Endometrial microvascular endothelial cells (primary cell): Measurements from ENCODE around the gene TUBB2B. TPM values are rescaled to one million over a fixed set of nuclear protein-coding genes. Genes with fewer than 3 reads are reported as not detected.

Source experiments
- in situ Hi-C: cut with HindIII; loops from 2 replicates; pipeline ENCODE4 v1.10.0; 2017; ENCODE audit warnings: low sequenced_read_pairs, low pct_unique_long_range_greater_than_20kb; ENCODE audit errors: inconsistent ontology term
- total RNA-seq: library from RNA; depleted of rRNA; stranded (reverse); fragments of >200 nt; gene quantifications from one replicate; pipeline ENCODE4 v1.2.3, GENCODE V29; 2015; ENCODE audit errors: inconsistent ontology term

Gene TUBB2B
- total RNA-seq = 7.4 TPM

- in situ Hi-C loops = no loop called here
Measured at GRCh38 chr6:3227363-3228045, at the start of gene TUBB2B. Gene TUBB2B, minus strand, starts transcription at chr6:3227653. Its CDS starts 110 bp downstream, at chr6:3227543.

GRCh38 chr6:3277251-3277650, 49.8 kb upstream of the TUBB2B start:
- in situ Hi-C loops = loop anchor here (25.0 kb wide), 2 partner anchors 135 to 435 kb away; no protein-coding TSS in a partner anchor

GRCh38 chr6:3276174-3277167, 49.0 kb upstream of the TUBB2B start:
- in situ Hi-C loops = loop anchor here (25.0 kb wide), 2 partner anchors 136 to 436 kb away; no protein-coding TSS in a partner anchor

GRCh38 chr6:3273707-3274521, 46.5 kb upstream of the TUBB2B start:
- in situ Hi-C loops = no loop called here

GRCh38 chr6:3272911-3273547, 45.6 kb upstream of the TUBB2B start:
- in situ Hi-C loops = no loop called here

GRCh38 chr6:3271756-3272155, 44.3 kb upstream of the TUBB2B start:
- in situ Hi-C loops = no loop called here

- in situ Hi-C loops = no loop called here
Measured at GRCh38 chr6:3270258-3270657, 42.8 kb upstream of the TUBB2B start.

- in situ Hi-C loops = no loop called here
Measured at GRCh38 chr6:3269281-3269975, 42.0 kb upstream of the TUBB2B start.

GRCh38 chr6:3268680-3269079, 41.2 kb upstream of the TUBB2B start:
- in situ Hi-C loops = no loop called here

GRCh38 chr6:3267162-3267561, 39.7 kb upstream of the TUBB2B start:
- in situ Hi-C loops = no loop called here

GRCh38 chr6:3266170-3266569, 38.7 kb upstream of the TUBB2B start:
- in situ Hi-C loops = no loop called here

- in situ Hi-C loops = no loop called here
Measured at GRCh38 chr6:3265671-3266070, 38.2 kb upstream of the TUBB2B start.

- in situ Hi-C loops = no loop called here
Measured at GRCh38 chr6:3264356-3264755, 36.9 kb upstream of the TUBB2B start.

GRCh38 chr6:3263096-3263495, 35.6 kb upstream of the TUBB2B start:
- in situ Hi-C loops = no loop called here

- in situ Hi-C loops = no loop called here
Measured at GRCh38 chr6:3261921-3262320, 34.5 kb upstream of the TUBB2B start.

- in situ Hi-C loops = no loop called here
Measured at GRCh38 chr6:3261518-3261820, 34.0 kb upstream of the TUBB2B start.

GRCh38 chr6:3260772-3261517, 33.5 kb upstream of the TUBB2B start:
- in situ Hi-C loops = no loop called here

GRCh38 chr6:3260296-3260695, 32.8 kb upstream of the TUBB2B start:
- in situ Hi-C loops = no loop called here
